ENCODE results near the gene DAZL.

GRCh38 chr3:16607718-16608117, 2.5 kb upstream of the DAZL start:
- no peak for TF ChIP-seq CTCF (conservative IDR thresholded peaks at IDR 0.05; ENCODE audit: low read depth, low read length)
- TF ChIP-seq EZH2phosphoT487 (IDR thresholded peaks at IDR 0.05; ENCODE audit: borderline replicate concordance, low read length) = no peak
